Embryonic facial prominence (tissue), 1 donor: ENCODE data around the gene ANKRD10.
A peak's percentile ranks its signal among the peaks of the same experiment; 100 is the strongest.
"Not testable (repeated sequence)": the region's sequence is repeated elsewhere in the genome, so short reads cannot be mapped to it uniquely, and the experiment has no call there.

Experiments used
- DNase-seq: peaks from one replicate; pipeline ENCODE4 v3.0.0-alpha.2; 2016; ENCODE audit errors: extremely low spot score

The ANKRD10 gene

GRCh38 chr13:110915057-110915873, at the start of gene ANKRD10:
ANKRD10 (minus strand) TSS chr13:110915069; CDS start chr13:110914934, 135 bp downstream.
- DNase-seq, result peak; percentile 98

- DNase-seq, result no peak
Observed at GRCh38 chr13:110964229-110965037, 49.6 kb upstream of the ANKRD10 start.

- no peak for DNase-seq
Observed at GRCh38 chr13:110963554-110963970, 48.7 kb upstream of the ANKRD10 start.

GRCh38 chr13:110961959-110962358, 47.1 kb upstream of the ANKRD10 start:
- DNase-seq, result no peak

GRCh38 chr13:110960204-110960603, 45.3 kb upstream of the ANKRD10 start:
- DNase-seq, result no peak

- no peak for DNase-seq
Observed at GRCh38 chr13:110957931-110958330, 43.1 kb upstream of the ANKRD10 start.

- DNase-seq, result no peak
Observed at GRCh38 chr13:110957181-110957884, 42.5 kb upstream of the ANKRD10 start.

- not testable (repeated sequence) for DNase-seq
Observed at GRCh38 chr13:110956216-110956615, 41.3 kb upstream of the ANKRD10 start.

- DNase-seq, result not testable (repeated sequence)
Observed at GRCh38 chr13:110955608-110956007, 40.7 kb upstream of the ANKRD10 start.

GRCh38 chr13:110955072-110955503, 40.2 kb upstream of the ANKRD10 start:
- not testable (repeated sequence) for DNase-seq

GRCh38 chr13:110954533-110954920, 39.7 kb upstream of the ANKRD10 start:
- DNase-seq, result not testable (repeated sequence)

GRCh38 chr13:110953833-110954532, 39.1 kb upstream of the ANKRD10 start:
- no peak for DNase-seq

GRCh38 chr13:110953416-110953815, 38.5 kb upstream of the ANKRD10 start:
- DNase-seq, result no peak

- DNase-seq, result not testable (repeated sequence)
Observed at GRCh38 chr13:110952135-110952534, 37.3 kb upstream of the ANKRD10 start.

- DNase-seq, result no peak
Observed at GRCh38 chr13:110950819-110951570, 36.1 kb upstream of the ANKRD10 start.

GRCh38 chr13:110950356-110950755, 35.5 kb upstream of the ANKRD10 start:
- DNase-seq, result no peak

- no peak for DNase-seq
Observed at GRCh38 chr13:110949628-110950027, 34.8 kb upstream of the ANKRD10 start.

GRCh38 chr13:110949116-110949515, 34.2 kb upstream of the ANKRD10 start:
- no peak for DNase-seq

GRCh38 chr13:110947338-110947737, 32.5 kb upstream of the ANKRD10 start:
- not testable (repeated sequence) for DNase-seq

GRCh38 chr13:110945928-110946570, 31.2 kb upstream of the ANKRD10 start:
- DNase-seq, result no peak
